HG03135 (cell line): ENCODE data around the gene CCL17.
"Not testable (repeated sequence)": the region's sequence is repeated elsewhere in the genome, so short reads cannot be mapped to it uniquely, and the experiment has no call there.

Experiments
- ATAC-seq: cut with Tn5 transposase; IDR thresholded peaks from one replicate; pipeline ENCODE4 v1.9.1; 2021; ENCODE audit warnings: mild to moderate bottlenecking, moderate library complexity; ENCODE audit not compliant: unreplicated experiment

CCL17 gene

DNA sequence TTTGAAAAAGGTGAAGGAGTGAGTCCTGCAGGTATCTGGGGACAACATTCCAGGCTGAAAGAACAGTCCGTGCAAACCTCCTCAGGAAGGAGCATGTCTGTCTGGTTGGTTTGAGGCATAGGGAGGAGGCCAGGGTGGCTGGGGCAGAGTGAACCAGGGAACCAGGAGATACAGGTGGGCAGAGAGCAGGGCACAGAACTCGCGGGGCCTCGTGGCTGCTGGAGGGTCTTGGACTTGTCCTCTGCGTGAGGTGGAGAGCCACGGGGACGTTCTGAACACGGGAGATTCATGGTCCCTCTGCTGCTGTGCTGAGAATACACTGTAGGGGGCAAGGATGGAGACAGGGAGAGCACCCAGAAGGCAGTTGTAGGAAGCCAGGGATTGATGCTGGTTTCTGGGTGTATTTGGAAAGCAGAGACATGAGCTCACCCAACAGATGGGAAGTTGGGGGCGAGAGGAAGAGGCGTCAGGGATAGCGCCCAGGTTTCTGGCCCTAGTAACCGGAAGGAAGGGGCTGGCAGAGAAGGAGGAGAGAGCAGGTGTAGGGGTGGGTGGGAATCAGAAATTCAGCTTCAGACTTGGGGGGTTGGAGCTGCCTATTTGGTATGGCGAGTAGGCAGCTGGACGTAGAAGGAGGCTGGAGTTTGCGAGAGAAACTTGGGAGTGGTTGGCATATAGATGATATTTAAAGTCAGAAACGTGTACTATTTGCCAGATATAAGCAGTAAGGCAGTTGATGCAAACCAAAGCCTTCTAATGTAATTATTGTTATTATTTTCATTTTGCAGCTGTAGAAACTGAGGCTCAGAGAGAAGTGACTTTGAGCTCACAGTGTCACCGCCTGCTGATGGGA lies at the start of gene CCL17:
TSS of gene CCL17 (plus strand) at position 803 of the 853 bp plus-strand sequence. CDS start 9,166 bp downstream, outside the sequence.
- ATAC-seq, result no peak

DNA sequence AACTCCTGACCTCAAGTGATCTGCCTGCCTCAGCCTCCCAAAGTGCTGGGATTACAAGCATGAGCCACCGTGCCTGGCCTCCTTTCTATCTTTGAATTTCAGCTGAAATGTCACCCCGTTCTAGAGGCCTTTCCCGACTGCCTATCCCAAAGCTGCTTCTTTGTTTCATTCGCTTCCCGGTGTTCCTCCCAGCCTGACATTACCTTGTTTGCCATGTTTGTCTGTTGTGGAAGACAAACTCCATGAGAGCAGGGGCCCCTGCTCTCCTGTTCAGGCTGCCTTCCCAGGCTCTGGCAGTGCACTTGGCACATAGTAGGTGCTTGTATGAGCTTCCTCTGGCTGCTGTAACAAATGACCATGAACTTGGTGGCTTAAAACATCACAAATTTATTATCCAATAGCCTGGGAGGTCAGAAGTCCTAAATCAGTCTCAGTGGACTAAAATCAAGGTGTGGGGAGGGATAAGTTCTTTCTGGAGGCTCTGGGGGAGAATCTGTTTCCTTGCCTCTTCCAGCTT lies 48.6 kb upstream of the CCL17 start:
- ATAC-seq, result no peak

DNA sequence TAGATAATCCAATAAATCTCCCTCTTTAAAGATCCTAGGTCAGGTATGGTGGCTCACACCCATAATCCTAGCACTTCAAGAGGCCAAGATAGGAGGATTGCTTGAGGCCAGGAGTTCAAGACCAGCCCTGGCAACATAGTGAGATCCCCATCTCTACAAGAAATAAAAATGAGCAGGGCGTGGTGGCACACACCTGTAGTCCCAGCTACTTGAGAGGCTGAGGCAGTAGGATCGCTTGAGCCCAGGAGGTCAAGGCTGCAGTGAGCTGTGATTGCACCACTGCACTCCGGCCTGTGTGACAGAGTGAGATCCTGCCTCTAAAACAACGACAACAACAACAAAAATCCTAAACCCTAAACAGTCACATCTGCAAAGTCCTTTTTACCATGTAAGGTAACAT lies 48.0 kb upstream of the CCL17 start:
- ATAC-seq, result no peak

DNA sequence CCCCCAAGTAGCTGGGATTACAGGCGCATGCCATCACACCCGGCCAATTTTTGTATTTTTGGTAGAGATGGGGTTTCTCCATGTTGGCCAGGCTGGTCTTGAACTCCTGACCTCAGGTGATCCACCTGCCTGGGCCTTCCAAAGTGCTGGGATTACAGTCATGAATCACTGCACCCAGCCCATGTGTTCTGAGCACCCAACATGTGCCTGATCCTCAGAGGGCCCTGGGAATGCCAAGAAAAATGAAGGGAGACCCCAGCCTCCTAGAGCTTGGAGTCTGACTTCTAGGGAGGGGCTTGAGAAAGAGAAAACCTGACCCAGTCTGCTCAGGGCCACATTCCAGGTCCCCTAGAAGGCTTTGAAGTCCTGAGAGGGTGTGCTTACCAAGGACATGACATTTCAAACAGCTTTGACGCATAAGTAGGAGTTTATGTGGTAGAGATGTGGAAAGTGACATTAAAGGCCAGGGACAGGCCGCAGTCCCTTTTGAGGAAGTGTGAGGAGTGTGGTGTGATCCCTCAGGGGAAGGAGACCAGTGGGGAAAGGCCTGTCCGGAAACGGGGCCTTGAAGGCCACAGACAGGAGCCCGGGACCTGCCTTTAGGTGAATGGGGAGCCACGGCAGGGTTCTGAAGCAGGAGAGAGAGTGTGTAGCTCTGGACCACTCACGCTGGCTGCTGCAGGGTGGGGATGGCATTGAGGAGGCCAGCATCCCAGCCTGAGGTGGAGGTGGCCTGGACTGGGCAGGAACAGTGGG lies 47.1 kb upstream of the CCL17 start:
- ATAC-seq, result no peak

DNA sequence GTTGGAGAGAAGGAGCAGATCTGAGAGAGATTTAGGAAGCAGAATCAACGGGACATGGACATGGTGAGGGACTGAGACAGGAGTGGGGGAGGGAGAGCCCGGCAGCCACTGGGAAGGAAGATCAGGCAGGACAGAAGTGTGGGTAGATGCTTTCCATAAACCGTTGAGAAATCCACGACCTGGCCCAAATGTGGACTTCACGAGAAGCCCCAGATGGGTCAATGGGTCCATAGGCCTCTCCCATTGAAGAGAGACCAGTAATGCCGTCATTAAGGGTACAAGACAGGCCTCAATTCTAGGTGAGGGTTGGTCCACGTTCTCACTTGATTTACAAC lies 46.5 kb upstream of the CCL17 start:
- ATAC-seq, result no peak

DNA sequence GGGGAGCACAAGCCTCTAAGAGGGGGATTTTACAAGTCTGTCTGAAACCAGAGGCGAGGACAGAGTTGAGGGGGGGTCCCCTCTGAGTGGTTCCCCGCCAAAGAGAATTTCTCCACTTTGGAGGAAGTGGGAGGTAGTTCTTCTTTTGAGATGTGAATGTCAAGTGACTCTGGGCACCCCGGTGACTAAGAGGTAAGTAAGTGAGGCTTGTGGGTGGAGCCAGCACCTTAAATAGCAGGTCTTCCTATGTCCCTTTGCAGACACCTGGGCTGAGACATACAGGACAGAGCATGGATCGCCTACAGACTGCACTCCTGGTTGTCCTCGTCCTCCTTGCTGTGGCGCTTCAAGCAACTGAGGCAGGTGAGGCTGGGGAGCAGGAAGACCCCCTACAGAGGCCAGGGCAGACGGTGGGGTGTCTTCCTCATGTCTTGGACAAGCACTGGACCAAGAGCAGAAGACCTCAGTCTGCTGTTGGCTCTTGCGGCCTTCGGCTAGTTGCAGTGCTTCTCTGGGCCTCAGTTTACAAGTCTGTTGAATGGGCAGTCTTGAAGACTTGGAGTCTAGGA lies 46.0 kb upstream of the CCL17 start, which contains the start of gene CCL22:
TSS of gene CCL22 (plus strand) at position 257 of the 569 bp plus-strand sequence. CDS start at position 291, 34 bp downstream.
- no peak for ATAC-seq

DNA sequence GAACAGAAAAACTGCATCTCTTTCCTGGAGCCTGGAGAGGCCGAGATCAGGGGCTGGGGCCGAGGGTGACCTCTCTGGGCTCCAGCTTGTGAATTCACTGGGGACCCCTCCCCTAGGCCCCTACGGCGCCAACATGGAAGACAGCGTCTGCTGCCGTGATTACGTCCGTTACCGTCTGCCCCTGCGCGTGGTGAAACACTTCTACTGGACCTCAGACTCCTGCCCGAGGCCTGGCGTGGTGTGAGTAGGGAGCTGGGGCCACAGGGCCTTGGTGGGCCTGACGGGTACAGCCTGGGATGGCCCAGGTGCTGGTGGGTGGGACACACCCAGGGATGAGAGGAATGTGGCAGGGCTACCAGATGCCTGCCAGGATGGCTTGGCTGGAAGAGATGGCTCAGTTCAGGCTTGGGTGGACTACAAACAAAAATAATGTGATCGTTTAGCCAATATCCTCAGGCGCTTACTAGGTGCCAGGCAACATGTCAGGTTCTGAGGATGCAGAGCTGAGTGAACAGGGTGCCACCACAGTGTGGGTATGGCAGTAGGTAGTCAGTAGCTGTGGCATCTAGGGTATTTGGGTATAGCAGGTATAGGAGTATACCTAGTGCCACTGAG lies 44.1 kb upstream of the CCL17 start:
- ATAC-seq, result no peak

DNA sequence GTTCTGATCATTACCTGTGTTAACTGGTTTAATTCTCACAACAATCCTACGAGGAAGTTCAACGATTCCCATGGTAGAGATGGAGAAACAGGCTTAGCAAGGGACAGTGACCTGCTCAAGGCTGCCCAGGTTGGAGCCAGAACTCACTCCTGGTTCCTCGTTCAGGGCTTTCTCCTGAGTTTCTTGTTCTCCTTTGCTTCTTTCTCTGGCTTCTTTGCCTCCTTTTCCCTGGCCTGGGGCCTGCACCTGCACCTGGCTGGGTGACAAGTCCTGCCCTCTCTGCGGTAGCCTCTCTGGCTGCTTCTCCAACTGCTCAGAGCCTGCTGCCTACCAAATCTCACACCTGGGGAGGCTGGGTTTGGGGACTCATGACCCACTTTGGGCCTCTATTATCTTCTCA lies 43.2 kb upstream of the CCL17 start:
- ATAC-seq, result no peak

DNA sequence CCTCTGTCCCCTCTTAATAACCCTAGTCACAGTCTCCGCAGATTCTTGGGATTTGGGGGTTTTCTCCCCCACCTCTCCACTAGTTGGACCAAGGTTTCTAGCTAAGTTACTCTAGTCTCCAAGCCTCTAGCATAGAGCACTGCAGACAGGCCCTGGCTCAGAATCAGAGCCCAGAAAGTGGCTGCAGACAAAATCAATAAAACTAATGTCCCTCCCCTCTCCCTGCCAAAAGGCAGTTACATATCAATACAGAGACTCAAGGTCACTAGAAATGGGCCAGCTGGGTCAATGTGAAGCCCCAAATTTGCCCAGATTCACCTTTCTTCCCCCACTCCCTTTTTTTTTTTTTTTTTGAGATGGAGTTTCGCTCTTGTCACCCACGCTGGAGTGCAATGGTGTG lies 40.4 kb upstream of the CCL17 start:
- ATAC-seq, result no peak

DNA sequence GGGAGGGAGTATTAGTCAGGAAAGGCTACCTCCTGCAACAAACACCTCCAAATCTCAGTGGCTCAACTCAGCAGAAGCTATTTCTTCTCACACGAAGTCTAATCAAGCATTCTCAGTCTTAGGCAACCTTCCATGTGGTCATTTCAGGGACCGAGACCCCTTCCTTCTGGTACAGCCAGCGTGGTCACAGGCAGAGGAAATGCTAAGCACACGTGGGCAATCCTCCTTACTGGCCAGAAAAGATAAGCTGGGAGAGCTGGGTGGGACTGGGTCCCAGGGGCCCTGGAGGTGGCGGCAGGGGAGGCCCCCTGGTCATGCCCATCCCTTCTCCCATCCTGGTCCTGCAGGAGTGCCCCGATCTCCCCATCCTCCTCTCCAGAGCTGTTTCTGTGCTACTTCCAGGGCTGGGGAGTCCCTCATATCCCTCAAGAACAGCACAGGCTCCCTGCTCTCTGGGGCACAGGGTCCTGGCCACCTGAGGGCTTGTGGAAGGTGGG lies 38.0 kb upstream of the CCL17 start:
- ATAC-seq, result no peak

DNA sequence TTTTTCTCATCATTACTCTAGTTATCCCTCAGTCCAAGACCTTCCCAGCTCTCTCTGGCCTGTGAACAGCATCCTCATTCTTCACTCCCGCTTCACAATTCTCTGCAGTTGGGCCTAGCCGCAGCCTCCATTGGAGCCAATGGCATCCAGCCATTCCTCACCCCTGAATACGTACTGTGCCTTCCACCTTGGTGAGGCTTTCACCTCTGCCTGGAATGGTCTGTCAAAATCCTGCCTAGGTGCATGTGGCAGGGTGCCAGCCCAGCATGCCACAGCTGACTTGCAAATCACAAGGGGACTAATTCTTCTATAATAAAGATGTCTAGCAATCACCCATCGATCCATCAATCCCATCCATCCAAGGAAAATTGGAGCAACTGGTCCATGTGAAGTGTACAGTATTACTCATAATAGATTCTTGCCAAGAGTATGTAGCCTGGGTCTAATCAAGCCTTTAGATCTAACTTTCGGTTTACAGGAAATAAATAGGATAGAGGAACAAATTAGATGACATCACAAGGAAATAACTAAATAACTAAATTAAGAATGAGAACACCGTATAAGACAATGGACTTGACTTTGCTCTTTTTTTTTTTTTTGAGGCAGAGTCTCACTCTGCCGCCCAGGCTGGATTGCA lies 37.3 kb upstream of the CCL17 start:
- ATAC-seq, result no peak

DNA sequence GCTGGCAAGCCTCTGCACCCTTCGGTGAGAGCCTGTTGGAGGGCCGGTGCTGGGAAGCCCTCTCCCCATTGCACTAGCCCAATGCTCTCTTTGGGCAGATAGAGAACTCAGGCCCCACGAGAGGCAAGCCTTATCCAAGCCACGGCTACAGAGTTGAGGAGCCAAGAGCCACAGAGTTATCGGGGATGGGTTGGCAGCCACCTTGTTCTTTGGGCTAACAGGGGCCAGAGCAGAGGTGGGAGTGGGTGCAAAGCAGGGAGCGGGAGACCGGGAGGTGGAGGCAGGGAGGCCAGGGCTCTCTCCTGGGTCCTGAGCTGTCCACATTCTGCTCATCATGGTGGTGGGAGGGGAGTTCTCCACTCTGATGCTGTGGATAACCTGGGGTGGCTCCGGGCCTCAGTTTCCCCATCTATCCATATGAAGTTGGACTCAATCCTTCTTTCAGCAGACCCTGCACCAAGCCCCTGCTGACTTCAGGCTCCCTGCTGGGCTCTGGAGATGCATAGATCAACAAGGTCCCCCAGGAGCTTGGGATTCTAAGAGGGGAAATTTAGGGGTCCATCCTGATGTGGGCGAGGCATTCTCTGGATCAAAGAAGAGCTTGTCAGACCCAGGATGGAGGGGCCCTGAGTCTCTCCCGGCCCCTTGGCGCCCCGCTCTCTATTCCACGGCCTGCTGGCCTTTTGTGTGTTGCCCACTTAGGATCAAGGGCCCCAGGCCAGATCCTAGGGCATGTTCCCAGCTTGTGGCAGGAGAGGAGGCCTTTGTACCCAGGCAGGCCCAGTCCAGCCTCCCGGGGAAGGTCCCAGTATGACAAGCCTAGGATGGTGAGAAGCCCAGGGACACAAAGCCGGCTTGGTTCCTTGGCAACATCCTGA lies 32.8 kb upstream of the CCL17 start:
- ATAC-seq, result no peak

DNA sequence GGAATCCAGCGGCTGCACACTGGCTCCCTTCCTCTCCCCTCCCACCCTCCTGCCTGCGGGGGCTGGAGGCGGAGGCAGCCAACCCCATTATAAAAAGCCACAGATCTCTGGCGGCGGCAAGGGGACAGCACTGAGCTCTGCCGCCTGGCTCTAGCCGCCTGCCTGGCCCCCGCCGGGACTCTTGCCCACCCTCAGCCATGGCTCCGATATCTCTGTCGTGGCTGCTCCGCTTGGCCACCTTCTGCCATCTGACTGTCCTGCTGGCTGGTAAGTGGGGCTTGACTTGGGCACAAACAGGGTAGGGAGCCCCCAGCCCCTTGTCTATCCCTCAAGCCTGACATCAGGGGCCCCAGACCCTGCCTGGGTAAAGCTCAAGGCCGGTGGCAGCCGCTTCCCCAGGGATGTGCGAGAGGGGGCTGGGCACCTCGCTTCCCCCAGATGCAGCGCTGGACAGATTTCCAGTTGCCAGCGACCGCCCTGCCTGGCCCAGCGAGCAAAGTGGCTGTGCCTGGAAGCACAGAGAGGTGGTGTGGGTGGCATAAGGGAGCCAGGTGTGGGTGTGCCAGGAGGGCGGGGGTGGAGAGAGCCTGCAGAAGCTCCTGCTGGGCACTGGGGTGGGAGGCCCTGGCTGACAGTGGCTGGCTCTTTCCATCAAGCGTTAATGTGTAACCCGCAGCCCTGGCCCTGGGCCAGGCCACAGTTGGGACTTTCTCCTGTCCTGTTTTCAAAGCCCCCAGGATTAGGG lies 32.0 kb upstream of the CCL17 start, which contains the start of gene CX3CL1:
TSS of gene CX3CL1 (plus strand) at position 119 of the 745 bp plus-strand sequence. CDS start at position 198, 79 bp downstream.
- no peak for ATAC-seq

DNA sequence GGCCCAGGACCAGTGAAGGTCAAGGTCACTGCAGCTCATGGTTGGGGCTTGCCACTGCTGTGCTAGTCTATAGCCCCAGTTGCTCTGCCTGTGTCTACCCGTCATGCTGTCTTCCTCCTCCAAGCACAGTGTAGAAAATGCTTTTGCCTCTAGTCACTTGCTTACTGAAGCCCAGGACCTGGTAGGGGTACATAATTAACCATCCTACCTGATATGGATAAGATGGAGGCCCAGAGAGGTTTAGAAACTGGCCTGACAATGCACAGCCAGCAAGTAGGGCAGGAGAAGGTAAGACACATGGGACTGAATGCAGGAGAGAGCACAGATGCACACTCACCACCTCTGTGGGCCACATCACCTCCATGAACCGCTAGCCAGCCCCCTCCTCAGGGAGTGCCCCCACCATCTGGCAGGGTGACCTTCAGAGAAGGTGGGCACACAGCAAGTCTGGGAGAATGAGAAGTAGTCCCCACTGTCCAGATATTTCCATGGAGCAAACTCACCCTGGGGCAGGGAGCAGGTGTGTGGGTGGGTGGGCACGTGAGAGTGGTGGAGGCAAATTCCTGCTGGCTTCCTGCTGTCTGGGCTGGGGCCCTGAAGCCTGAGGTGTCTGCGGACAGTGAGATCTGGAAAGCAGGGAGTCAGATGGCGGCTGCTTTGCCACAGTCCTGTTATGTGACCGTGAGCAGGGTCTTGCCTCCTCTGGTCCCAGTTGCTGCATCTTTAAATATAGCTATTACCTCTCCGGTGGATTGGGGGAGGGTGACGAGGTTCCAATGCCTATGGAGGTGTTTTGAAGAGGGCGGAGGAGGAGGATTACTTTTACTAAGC lies 31.2 kb upstream of the CCL17 start:
- no peak for ATAC-seq

DNA sequence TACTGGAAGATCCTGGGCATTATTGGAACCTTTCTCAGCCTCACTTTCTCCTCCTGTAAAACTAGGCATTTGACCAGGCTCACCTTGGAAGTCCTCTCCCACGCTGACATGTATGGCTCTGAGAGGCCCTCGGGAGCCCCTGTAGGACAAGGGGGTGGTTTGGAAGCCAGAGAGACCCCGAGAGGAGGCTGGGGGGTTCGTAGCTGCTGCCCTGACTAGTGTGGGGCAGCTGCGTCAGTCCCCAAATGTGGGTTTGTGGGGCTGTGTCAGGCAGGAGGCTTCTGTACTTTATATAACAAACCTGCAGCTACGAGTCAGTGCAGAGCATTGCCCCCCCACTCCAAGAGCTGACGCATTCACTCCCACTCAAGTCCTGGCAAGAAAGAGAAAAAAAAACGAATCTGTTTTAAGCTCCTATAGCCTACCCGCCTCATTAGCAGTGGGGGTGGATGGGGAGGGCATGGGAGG lies 30.5 kb upstream of the CCL17 start:
- no peak for ATAC-seq

DNA sequence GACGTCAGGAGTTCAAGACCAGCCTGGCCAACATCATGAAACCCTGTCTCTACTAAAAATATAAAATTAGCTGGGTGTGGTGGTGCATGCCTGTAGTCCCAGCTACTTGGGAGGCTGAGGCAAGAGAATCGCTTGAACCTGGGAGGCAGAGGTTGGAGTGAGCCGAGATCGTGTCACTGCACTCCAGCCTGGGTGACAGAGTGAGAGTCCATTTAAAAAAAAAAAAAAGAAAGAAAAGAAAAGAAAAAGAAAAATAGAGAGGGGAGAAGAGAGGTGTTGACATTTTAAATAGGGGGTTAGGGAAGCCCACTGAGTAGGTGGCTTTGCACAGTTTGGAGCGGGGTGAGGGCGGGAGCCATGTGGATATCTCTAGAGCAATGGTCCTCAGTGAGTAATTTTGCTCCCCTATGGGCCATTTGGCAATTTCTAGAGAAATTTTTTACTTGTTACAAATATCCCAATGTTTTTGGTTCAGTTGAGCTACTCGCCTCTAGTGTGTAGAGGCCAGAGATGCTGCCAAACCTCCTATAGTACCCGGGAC lies 29.6 kb upstream of the CCL17 start:
- not testable (repeated sequence) for ATAC-seq

DNA sequence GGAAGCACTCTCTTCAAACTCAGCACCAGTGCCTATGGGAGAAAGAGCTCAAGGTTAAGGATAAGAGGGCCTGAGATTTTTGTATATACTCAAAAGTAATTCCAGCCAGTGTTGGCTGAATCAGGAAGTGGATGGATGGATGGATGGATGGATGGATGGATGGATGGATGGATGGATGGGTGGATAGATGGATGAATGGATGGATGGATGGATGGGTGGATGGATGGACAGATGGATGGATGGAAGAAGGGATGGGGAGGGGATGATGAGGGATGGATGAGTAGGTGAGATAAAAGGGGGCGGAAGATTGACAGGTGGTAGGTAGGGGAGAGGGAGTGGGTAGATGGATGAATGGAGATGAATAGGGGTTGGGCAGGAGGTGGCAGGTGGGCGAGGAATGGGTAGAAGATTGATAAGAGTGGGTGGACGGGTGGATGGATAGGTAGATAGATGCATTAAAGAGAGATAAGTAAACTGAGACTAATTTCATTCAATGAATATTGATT lies 28.2 kb upstream of the CCL17 start:
- ATAC-seq, result no peak
